GM18858 (cell line): ENCODE measurements around the gene TRIM9.
A peak's percentile ranks its signal among the peaks of the same experiment; 100 is the strongest.
"Not testable (repeated sequence)": the region's sequence is repeated elsewhere in the genome, so short reads cannot be mapped to it uniquely, and the experiment has no call there.

Experiments
- ATAC-seq: cut with Tn5 transposase; IDR thresholded peaks from one replicate; pipeline ENCODE4 v1.9.1; 2021; ENCODE audit not compliant: unreplicated experiment

Gene TRIM9

GRCh38 chr14:51006324-51006723 lies 88.6 kb downstream of the TRIM9 start:
- ATAC-seq = no peak

GRCh38 chr14:51004801-51005526 lies 89.9 kb downstream of the TRIM9 start:
- no peak for ATAC-seq

DNA sequence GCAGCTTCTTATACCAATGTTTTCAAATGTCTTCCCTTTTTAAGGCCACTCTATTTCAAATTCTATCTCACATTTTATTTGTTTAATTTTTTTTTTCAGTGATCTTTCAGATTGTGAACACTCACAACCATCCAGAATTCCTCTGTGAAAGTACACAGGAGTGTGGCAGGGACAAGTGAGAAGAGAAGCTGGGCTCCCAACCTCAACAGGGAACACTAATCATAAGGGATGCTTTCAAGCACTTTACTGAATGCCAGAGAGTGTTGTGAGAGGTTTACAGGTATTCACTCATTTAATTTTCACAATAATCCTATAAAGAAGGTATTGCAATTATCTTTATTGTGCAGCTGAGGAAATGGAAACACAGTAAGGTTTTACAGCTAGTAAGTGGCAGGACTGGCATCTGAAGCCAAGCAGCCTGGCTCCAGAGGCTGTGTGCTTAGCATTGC lies 90.5 kb downstream of the TRIM9 start:
- ATAC-seq = no peak

DNA sequence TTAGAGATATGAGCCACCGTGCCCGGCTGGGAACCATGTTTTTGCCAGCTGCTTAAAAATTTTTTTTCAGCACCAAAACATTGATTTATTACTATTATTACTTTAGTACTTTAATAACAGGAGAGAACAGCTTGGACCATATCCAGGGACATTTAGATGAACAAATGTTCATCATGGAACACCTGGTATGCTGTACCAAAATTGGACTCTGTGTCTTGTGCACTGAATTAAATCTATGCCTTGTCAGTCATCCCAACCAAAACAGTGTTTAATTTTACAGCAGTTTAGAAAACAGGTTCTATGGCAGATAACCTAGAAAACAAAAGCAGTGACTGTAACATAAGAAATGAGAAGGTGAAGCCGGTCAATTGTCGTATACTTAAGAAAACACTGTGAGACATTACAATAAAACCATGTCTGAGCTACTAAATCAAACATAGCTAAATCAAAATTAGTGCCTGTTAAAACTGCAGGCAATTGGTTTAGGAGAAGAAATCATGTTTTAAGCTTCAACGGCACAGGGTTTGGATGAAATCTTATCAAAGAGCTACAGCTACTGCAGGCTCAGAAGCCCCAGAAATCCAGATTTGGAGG lies 92.4 kb downstream of the TRIM9 start:
- ATAC-seq = no peak

DNA sequence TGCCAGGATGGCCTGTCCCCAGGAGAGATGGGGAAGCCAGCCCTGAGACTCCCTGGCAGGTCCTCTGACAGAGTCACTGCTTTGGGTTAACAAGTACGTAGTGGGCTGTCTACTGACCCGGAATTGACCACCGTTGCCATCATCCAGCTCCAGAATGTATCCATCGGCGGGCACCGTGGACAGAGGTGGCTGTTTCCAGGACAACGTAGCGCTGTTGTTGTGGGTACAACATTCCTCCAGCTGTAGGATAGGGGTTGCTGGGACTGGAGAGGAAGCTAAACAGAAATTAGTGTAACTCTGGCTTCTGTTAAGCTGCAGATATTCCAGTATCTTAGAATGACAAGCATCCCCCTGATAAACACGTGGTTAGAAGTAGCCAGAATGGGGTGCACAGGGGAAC lies 94.3 kb downstream of the TRIM9 start:
- no peak for ATAC-seq

GRCh38 chr14:50999726-51000125 lies 95.2 kb downstream of the TRIM9 start:
- ATAC-seq = no peak

DNA sequence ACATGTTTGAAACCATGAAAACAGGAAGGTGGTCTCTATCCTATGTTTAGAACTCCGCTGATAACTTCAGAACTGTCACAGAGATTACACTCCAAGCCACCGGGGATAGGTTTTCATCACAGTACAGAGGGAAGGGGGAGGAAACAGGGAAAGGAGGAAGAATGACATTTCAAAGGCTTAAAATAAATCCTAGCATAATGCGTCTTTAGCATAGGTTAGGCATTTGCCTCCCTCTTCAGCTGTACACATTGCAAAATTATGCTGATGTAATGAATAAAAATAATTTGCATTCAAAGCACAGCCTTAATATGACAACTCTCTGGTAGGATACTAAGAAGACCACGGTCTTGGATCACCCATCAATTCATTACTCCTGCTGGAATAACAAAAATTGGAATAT lies 96.3 kb downstream of the TRIM9 start:
- no peak for ATAC-seq

GRCh38 chr14:50997712-50998111 lies 97.2 kb downstream of the TRIM9 start:
- no peak for ATAC-seq

DNA sequence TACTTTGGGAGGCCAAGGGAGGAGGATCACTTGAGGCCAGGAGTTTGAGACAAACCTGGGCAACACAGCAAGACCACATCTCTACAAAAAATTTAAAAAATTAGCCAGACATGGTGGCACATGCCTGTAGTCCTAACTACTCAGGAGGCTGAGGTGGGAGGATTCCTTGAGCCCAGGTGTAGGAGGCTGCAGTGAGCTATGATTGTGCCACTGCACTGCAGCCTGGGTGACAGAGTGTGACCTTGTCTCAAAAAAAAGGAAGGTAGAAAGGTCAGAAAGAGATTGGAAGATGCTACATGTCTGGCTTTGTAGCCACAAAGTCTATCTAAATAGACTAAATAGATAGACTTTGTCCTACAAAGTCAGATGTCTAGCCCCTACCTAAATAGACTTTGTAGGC lies 100.7 kb downstream of the TRIM9 start:
- ATAC-seq = not testable (repeated sequence)

GRCh38 chr14:50985859-50986331 lies 109.0 kb downstream of the TRIM9 start:
- ATAC-seq = no peak

- ATAC-seq = no peak
Measured at GRCh38 chr14:50985124-50985858, 109.6 kb downstream of the TRIM9 start.

DNA sequence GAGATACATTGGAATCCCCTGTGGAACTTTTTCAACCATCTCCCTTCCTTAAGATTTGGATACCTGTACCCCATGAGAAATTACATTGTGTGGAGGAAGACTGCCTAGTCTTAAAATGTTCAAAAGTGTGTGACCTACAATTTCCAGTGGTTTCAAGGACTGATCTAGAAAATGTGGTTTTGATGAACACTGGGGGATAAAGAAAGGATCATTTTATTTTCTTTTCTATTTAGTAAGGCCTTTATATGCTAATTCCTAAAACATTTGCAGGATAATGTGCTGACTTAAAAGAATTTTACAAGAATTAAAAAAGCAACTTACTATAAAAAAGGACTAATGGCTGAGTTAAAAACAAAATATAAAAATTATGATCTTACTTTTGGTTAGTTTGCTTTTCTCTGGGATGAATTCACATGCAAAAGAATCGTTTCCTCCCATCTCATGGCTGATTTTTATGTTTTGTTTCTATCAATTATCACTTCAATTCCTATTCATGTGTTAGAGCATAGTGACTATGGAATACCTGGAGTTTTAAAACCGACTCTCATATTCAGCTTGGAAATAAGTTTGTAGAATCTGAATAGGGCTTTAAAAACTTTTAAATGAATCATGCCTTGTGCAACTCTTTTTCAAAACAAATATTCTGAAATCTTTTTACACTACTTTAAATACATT lies 110.7 kb downstream of the TRIM9 start:
- ATAC-seq = no peak

DNA sequence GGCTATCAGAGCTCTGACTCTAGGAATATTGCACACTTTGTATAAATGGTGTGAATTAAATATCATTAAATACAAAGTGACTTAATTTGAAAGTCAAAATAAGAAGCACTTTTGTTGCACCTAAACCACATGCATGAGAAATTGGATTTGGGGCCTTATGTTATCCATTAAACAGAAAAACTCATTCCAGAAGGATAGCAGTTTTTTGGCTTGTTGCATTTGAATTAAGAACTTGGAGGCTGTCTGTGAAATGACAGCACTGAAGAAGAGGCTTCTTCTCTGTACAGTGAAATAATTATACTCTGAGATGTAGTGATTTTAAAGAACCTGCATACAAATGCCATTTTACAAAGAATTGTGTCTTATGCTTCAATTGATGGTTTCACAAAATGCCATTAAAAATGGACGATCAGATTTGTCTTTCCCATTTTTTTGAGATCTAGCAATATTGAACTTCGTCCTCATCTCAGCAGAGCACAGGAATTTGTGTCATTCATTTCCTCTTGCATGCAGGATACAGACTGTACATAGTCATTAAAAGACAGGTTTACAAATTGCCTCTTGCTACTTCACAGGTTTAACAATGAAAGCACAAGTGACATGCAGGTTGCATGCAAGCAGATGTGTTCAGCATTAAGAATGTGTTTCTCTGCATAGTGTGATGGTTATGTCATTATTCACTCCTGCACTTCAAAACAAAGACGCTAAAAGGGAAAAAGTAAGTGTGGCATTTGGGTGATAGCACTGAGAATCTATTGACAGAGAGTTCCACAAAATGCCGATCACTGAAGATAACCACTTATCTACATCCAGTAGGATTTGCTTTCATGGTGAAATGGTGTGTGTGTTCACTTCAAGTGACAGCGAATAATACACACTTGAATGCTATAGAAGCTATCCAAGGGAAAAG lies 114.7 kb downstream of the TRIM9 start:
- ATAC-seq = no peak

DNA sequence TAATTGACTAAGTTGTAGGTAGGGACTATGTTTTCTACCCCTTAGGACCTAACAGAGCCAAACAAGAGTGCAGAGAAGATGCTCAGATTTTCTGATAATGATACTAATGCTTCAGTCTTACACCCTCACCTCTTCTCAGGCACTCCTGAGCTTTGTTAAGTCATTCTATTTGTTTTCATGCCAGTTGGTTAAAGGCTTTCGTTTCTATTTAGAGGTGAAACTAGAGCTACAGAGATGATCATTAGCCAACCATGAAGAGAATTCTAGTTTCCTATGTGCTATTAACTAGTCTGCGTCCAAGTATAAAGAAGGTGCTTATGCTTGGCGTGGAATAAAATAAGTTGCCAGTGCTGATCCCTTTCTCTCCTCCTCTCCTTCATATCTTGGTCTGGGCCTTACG lies 116.0 kb downstream of the TRIM9 start:
- peak; percentile 90 for ATAC-seq

DNA sequence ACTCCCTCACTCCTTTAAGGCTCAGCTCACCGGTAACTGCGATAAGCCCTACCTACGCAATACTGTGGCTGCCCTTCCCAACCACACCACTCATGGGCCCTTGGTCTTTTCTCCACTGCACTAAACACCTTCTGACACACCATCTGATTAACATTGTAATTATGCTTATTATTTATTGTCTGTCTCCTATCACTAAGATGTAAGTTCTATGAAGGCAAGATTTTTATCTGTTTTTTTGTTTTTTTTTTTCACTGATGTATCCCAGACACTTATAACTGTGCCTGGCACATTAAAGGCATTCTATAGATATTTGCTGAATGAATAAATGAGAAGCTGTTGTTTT lies 116.4 kb downstream of the TRIM9 start:
- no peak for ATAC-seq

DNA sequence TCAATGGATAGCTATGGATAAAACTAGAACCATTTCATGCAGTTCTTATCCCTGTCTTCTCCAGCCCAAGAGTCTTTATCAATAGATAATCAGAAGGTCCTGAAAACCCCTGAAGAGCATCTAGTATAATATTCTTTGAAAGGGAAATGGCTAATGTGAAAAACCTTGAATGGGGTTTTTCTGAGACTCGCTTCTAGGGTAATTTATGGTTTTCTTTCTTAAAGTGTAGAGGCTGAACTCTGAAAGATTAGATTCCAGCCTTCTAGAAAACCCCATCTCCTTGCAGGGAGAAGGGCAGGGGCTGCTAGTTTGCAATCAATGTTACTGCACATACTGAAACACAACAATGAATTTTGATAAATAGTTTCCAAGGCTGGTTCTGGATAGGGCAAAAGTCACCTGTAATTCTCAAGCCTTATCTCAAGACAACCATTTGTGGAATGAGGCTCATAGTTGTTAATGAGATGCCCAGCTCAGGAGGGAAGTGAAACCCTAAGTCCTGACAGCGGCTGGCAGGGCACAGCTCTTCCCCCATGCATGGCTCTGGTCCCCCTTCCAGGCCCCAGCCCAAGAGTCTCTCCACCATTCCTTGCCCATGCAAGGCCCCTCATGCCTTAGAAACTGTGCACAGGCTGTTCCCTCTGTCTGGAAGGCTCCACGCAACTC lies 116.9 kb downstream of the TRIM9 start:
- ATAC-seq = no peak

- ATAC-seq = no peak
Measured at GRCh38 chr14:50974118-50974517, 120.8 kb downstream of the TRIM9 start.

DNA sequence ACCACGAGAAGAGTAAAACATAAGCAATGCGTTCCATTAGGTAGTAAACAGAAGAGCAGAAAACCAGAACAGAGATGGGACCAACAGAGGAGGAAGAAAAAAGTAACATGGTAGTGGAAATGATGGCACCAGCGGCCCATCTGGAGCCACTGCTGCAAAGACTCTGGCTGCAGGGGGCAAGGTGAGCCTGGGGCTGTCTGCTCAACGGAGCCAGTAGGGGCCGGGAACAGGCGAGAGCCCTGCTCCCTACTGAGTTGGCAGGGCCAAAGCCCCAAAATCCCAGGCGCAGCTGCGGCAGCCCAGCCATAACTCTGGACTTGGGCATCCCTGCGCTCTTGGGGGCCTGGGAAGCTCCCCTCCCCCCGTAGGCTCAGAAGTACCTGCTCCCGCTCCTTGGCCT lies 122.2 kb downstream of the TRIM9 start:
- no peak for ATAC-seq

DNA sequence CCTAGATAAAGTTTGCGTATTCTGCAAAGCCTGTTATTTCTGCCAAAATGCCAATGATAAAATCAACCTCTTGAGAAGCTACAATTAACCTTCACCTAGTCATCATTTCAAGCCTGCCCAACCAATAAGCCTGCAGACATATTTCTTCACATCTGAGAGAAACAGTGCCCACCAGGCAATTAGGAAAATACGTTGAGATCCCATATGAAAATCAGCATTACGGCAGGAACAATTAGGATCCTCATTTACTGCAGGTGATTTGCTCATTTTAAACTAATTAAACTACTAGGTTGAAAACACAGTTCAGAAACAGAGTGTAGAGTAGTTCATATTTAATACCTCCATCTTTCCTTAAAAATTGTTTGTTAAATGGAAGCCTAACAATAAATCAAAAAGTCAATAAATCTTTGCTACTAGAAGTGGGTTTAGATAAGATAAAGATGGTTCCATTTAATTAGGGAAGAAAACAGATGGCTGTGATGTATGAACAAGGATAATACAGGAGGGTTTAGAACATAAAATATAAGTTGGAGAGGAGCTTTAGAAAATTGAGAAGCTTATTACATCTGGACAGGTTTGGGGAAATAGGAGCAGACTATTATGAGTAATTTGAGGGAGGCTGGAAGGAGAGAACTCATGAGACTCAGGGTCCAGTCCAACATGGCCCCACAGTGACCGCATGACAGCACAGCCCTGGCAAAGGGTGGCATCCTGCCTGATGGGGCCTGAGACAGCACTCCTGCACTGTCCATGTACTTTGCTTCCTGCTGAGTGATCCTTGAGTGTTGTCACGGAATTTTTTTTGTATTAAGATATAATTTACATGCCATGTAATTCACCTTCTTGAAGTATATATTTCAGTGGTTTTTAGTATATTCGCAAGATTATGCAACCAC lies 123.8 kb downstream of the TRIM9 start:
- ATAC-seq = no peak
